ENCODE data around the gene POU2AF2.

POU2AF2 gene

DNA sequence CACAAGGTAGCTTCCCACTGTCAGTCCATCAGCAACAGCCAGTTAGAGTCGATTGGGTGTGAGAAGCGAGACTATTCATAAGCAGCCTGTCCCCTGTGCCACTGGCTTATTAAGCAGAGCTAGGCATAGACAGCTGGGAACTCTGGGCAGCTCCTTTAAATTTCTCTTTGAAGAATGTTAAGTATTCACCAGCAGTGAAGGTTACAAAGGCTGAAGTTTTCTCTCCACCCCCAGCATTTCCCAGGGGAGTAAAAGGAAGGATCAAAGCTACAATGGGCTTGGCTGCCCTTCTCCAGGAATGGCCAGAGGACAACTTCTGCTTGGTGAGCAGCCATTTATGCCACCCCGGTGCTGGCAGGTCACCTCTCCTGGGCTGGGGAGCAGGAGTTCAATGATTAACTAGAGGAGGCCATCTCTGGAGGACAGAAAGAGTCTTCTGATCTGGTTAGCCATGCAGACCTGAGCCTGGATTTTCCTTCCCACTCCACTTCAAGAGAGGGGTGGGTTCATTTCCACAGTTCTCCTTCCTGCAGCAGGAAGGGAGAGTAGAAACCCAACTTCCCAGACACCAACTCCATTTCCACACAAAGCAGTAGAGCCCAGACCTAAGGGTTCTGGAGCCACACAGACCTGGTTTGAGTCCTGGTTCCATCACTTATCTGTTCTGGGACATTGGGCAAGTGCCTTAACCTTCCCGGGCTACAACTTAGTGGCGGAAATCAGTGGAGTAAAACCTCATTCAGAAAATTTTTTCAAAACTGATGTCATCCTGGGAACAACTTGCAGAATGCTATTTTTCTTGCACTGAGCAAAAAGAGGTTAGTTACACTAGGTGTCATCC is 75.4 kb downstream of the POU2AF2 start:
- DNase-seq, result no peak
- no peak overlapping the region for H3K27ac Mint-ChIP-seq
- H3K4me3 Mint-ChIP-seq, result no peak overlapping the region
- H3K9me3 Mint-ChIP-seq, result peaks cover 6% of the 10 kb centered on the region
- peaks cover 6% of the 10 kb centered on the region for H3K4me1 Mint-ChIP-seq
- H3K27me3 Mint-ChIP-seq (ENCODE audit: low read depth, poor library complexity), result peaks cover 8% of the 10 kb centered on the region
- TF ChIP-seq, protein P1, sequence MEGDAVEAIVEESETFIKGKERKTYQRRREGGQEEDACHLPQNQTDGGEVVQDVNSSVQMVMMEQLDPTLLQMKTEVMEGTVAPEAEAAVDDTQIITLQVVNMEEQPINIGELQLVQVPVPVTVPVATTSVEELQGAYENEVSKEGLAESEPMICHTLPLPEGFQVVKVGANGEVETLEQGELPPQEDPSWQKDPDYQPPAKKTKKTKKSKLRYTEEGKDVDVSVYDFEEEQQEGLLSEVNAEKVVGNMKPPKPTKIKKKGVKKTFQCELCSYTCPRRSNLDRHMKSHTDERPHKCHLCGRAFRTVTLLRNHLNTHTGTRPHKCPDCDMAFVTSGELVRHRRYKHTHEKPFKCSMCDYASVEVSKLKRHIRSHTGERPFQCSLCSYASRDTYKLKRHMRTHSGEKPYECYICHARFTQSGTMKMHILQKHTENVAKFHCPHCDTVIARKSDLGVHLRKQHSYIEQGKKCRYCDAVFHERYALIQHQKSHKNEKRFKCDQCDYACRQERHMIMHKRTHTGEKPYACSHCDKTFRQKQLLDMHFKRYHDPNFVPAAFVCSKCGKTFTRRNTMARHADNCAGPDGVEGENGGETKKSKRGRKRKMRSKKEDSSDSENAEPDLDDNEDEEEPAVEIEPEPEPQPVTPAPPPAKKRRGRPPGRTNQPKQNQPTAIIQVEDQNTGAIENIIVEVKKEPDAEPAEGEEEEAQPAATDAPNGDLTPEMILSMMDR (IDR thresholded peaks at IDR 0.05), result no peak
- no peaks in the 10 kb centered on the region for H3K36me3 Mint-ChIP-seq (ENCODE audit: low read depth)

DNA sequence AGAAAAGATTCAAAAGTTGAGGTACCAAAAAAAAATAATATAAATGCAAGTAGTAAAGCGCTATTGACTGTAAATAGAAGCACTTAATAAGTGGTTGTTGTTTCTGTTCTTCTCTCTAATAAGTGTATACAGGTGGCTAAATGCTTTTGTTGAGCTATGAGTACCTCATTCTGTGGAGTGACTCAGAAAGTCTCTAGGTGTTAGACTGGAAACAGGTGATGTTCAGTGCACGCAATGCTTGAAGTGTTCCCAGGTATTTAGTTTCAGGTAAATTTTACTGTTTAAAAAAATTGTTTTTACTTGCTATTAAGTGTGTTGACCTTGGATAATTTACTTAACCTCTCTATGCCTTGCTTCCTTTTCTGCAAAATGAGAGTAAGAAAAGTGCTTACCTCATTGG is 77.0 kb downstream of the POU2AF2 start:
- Mint-ChIP-seq H3K27ac (no peak overlapping the region), H3K4me3 (no peak overlapping the region), H3K9me3 (no peaks in the 10 kb centered on the region), H3K36me3 (ENCODE audit: low read depth) (no peaks in the 10 kb centered on the region), H3K27me3 (ENCODE audit: low read depth, poor library complexity) (peaks cover 8% of the 10 kb centered on the region), H3K4me1 (peaks cover 6% of the 10 kb centered on the region)
- TF ChIP-seq, protein P1 (IDR thresholded peaks at IDR 0.05), result no peak
- no peak for DNase-seq

DNA sequence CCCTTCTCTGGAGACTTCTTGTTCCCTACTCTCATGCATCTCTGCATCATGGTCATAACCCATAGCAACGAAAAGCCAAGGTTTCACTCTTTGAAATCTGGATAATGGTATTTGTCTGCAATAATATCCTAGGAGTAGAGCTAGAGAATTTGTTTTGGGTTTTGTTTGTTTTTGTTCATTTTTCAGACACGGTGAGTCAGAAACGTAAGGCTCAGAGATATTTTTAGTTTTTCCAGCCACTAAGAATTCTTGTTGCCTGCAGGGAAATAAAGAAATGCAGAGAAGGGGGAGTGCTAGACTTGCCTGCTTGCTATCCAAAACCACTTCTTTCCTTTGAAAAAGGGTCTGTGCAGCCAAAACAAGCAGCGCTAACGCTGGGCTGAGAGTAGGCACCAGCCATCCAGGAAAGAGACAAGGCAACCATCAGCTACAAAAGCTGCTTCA is 78.8 kb downstream of the POU2AF2 start:
- DNase-seq, result no peak
- peak overlapping the region; percentile 36 for H3K27ac Mint-ChIP-seq
- H3K36me3 Mint-ChIP-seq (ENCODE audit: low read depth), result no peaks in the 10 kb centered on the region
- H3K4me1 Mint-ChIP-seq, result peaks cover 6% of the 10 kb centered on the region
- H3K4me3 Mint-ChIP-seq, result no peak overlapping the region
- peaks cover 3% of the 10 kb centered on the region for H3K27me3 Mint-ChIP-seq (ENCODE audit: low read depth, poor library complexity)
- H3K9me3 Mint-ChIP-seq, result no peaks in the 10 kb centered on the region
- TF ChIP-seq, protein P1 (IDR thresholded peaks at IDR 0.05), result no peak

DNA sequence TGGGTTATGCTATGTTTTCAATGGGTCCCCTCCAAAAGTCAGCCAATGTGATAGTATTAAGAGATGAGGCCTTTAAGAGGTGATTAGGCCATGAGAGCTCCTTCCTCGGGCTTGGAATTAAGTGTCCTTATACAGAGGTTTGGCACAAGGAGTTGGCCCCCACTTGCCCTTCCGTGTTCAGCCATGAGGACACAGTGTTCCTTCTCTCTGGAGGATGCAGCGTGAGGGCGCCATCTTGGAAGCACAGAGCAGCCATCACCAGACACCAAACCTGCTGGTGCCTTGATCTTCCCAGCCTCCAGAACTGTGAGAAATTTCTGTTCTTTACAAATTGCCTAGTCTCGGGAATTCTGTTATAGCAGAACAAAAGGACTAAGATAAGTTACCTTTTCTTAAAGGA is 79.7 kb downstream of the POU2AF2 start:
- no peaks in the 10 kb centered on the region for H3K36me3 Mint-ChIP-seq (ENCODE audit: low read depth)
- H3K4me3 Mint-ChIP-seq, result no peak overlapping the region
- no peak overlapping the region for H3K27ac Mint-ChIP-seq
- H3K4me1 Mint-ChIP-seq, result peaks cover 6% of the 10 kb centered on the region
- H3K9me3 Mint-ChIP-seq, result no peaks in the 10 kb centered on the region
- H3K27me3 Mint-ChIP-seq (ENCODE audit: low read depth, poor library complexity), result peaks cover 3% of the 10 kb centered on the region
- TF ChIP-seq, protein P1 (IDR thresholded peaks at IDR 0.05), result no peak
- no peak for DNase-seq

DNA sequence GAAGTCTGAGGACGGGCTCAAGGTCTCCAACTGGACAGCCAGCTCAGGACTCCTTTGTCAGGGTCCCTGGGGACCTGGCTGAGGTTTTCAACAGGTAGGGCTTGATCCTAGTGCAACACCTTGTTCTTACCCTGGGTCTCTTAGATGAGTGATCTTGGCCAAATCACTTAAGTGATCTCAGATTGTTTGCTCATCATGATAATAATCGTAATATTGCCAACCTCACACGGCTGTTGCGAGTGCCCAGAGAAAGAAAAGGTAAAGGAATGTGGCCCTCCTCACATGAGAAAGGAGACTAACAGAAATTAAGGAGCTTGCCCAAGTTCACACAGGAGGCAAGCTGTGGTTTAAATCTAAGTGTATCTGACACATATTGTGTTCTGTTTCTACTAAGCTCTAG is 81.3 kb downstream of the POU2AF2 start:
- H3K27ac Mint-ChIP-seq, result no peak overlapping the region
- no peaks in the 10 kb centered on the region for H3K36me3 Mint-ChIP-seq (ENCODE audit: low read depth)
- H3K27me3 Mint-ChIP-seq (ENCODE audit: low read depth, poor library complexity), result peaks cover 3% of the 10 kb centered on the region
- H3K4me3 Mint-ChIP-seq, result no peak overlapping the region
- no peak for DNase-seq
- TF ChIP-seq, protein P1 (IDR thresholded peaks at IDR 0.05), result no peak
- H3K4me1 Mint-ChIP-seq, result no peaks in the 10 kb centered on the region
- no peaks in the 10 kb centered on the region for H3K9me3 Mint-ChIP-seq

All from nephron progenitor cell (in vitro differentiated cells).